ENCODE data around the gene SMU1.

DNA sequence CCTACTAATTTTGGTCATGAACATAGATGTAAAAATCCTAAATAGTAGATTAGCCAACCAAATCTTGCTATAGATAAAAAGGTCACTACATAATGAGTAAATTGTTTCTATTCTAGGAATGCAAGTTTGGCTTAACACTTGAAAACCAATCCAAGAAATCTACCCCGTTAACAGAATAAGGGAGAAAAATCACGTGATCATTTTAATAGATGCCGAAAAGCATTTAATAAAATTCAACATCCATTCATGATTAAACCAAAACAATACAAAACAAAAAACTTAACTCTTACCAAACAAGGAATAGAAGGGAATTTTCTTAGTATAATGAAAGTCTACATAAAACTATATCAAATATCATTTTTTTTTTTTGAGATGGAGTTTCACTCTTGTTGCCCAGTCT is 20.7 kb upstream of the SMU1 start:
- TF ChIP-seq, protein P1, sequence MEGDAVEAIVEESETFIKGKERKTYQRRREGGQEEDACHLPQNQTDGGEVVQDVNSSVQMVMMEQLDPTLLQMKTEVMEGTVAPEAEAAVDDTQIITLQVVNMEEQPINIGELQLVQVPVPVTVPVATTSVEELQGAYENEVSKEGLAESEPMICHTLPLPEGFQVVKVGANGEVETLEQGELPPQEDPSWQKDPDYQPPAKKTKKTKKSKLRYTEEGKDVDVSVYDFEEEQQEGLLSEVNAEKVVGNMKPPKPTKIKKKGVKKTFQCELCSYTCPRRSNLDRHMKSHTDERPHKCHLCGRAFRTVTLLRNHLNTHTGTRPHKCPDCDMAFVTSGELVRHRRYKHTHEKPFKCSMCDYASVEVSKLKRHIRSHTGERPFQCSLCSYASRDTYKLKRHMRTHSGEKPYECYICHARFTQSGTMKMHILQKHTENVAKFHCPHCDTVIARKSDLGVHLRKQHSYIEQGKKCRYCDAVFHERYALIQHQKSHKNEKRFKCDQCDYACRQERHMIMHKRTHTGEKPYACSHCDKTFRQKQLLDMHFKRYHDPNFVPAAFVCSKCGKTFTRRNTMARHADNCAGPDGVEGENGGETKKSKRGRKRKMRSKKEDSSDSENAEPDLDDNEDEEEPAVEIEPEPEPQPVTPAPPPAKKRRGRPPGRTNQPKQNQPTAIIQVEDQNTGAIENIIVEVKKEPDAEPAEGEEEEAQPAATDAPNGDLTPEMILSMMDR (IDR thresholded peaks at IDR 0.05): no peak
- no peak for TF ChIP-seq POLR2A (IDR thresholded peaks at IDR 0.05; ENCODE audit: low read depth)

All from esophagus muscularis mucosa (tissue), 3 donors.